GM18505 (cell line): ENCODE results near the gene MRPS10.

Source experiments
- ATAC-seq: cut with Tn5 transposase; IDR thresholded peaks from one replicate; pipeline ENCODE4 v1.9.1; 2021; ENCODE audit not compliant: unreplicated experiment
- POLR2A ChIP-seq: IDR thresholded peaks from 4 replicates; pipeline ENCODE4 v1.6.1; 2011; ENCODE audit warnings: borderline replicate concordance; ENCODE audit not compliant: insufficient read depth, insufficient read length; ENCODE audit errors: extremely low read depth

MRPS10 gene

DNA sequence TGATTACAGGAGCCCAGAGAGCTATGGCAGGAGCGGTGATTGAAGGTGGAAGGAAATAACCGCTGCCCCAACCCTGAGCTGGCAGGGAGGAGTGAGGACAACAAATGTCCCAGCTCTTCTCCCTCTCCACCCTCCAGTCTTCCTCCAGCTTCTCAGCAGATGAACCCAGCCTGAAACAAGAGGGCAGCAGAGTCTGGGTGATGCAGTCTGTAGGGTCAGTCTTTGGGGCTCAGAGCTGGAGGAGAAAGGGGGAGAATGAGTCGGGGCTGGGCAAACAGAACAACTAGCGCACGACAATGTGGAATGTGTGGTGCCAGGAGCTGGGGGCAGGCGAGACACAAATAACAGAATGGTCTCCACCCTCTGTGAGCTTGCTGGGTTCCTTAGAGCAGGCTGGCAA is 49.0 kb downstream of the MRPS10 start:
- ATAC-seq = no peak
- no peak for TF ChIP-seq POLR2A

DNA sequence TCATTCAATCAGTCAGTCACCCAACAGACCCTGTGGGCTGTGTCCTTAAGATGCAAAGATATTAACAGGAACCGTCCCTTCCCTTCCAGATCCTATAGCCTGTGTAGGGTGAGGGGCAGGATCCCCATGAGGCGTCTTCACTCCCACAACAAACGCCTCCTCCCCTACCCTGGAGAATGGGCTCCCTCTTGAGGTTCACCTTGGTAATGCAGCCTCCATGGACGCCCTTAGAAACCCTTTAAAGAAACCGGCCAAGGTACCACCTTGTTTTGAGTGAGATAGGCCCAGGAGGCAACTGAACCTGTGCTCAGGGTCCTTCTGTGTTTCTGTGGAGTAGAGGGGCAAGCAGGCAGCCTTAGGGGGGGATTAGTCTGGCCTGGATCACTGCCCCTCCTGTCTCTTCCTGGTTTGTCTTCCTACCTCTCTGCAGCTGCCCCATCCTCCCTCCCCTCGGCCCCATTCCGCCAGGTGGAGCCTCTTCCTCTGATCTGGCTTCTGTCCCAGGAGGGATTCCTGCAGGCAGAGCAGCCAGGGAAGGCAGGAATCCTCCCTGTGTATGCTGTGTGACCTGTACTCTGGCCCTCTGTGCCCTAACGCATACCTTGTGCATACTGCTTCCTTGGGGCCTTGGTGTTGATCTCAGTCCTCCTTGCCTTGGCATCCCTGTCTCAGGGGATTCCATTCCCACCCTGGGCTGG is 51.1 kb downstream of the MRPS10 start:
- no peak for TF ChIP-seq POLR2A
- ATAC-seq = no peak

DNA sequence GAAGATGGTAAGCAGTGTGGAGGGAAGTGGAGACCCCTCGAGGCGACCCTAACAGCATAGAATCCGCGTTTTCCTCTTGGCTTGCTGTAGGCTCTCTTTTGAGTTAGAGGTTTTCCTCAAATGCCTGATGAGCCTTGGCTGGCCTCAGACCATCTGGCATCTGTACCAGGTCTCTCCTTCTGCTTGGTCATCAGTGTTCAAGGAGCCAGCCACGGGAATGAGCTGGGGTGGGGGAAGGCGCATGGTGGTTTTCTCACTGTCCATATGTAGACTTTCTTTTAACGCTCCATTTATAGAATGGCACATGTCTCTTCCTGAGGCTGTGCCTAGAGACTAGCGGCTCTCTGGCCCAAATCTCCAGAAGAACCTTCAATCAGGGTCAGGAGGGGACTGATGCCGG is 52.6 kb downstream of the MRPS10 start:
- no peak for TF ChIP-seq POLR2A
- no peak for ATAC-seq

DNA sequence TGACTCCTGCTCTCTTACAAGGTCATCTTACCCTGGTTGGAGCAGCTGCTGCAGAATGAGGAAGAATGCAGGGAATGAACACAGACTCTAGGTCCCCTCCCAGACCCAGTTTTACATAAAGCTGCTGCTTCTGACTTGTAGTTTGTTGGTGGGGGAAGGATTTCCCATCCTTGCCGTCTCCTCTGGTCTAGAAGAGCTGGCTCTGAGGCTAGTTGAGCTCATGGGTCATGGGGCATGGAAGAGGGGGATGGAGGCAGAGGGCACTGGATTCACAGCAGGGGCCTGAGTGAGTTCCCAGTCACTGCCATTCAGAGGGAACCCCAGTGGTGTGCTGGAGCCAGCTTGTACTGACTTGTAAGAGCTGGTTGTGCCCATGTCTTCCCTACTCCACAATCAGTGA is 53.7 kb downstream of the MRPS10 start:
- ATAC-seq = no peak
- no peak for TF ChIP-seq POLR2A

DNA sequence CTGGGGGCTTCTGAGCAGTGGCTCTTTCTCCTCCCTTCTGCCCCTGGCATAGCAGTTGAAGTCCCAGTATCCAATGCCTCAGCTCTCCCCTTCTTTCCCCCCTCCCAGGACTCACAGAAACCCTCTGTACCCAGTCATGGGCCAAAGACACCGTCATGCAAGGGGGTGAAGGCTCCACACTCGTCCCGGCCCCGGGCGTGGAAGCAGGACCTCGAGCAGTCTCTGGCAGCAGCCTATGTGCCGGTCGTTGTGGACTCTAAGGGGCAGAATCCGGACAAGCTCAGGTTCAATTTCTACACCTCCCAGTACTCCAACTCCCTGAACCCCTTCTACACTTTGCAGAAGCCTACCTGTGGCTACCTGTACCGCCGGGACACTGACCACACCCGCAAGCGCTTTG is 54.8 kb downstream of the MRPS10 start:
- ATAC-seq = no peak
- no peak for TF ChIP-seq POLR2A

DNA sequence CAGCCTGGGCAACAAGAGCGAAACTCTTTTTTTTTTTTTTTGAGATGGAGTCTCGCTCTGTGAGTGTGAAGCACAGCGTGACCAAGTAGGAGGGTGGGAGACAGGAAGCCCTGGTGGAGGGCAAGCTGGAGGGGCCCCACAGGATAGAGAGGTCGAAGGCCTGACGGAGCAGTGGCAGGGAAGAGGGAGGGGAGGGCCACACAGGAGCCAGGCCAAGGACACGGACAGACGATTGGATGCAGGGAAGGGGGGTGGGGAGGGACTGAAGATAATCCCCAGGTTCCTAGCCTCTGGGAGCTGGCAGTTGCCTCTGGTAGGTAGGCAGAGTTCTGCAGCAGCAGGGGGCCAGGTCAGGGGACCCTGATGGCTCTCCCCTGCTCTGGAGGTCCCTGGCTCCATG is 55.3 kb downstream of the MRPS10 start:
- no peak for TF ChIP-seq POLR2A

DNA sequence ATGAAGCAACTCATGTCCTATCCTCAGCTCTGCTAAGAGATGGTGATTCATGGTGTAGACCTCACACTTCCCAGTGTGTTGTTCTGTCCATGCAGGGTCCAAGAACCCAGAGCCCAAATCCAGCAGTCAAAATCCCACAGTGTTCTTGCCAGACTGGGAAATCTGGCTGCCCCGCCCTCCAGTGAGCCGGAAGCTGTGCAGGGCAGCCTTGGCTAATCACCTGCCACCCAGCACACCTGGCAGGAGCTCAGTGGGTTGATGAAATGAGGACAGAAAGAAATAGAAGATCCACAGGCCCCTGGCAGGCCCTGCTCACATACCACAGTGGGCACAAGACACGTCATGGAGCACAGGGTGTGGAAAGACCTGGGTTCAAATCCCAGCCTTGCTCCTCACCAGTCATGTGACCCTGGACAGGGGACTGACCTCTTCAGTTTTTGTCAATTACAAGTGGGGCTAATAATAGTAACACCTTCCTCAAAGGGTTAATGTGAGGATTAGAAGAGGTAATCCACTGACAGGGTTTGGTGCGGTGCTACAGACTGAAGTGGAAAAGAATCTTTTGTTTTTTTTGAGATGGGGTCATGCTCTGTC is 58.1 kb downstream of the MRPS10 start:
- no peak for ATAC-seq
- TF ChIP-seq POLR2A = no peak

More for the DNA sequence above, 55.3 kb downstream of the MRPS10 start:
- ATAC-seq = no peak

DNA sequence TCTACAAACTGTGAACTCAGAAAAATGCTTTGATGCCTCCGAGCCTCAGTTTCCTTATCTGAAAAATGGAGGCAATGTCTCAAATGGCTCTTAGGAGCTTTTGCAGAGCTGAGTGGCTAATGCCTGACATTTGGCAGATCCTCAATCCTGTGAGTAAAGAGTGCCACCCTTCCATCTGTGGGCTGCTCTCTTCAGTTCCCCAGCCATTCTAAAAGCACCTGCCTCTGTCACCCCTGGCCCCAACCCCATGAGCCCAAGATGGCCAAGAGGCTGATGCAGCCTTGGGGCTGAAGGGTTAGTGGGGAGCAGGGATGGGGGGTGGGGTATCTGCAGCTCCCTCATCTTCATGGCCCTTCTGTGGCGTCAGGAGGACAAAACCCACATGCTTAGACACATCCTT is 59.0 kb downstream of the MRPS10 start:
- no peak for ATAC-seq
- TF ChIP-seq POLR2A = no peak

DNA sequence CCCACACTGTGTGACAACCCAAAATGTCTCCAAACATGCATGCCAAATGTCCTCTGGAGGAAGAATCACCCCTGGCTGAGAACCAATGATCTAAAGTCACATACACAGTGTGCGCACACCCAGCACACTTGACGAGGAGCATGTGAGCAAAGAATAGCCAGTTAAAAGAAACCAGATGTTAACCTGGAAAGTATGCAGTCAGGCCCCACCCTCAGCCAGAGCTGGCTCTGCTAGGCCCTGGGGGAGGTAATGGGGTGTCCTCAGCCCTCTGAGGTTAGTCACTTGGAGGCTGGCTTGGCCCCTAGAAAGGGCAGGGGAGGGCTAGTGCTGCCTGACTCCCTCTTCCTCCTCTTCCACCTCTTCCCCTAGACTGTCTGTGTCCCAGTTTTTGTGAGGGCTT is 59.6 kb downstream of the MRPS10 start:
- ATAC-seq = no peak
- TF ChIP-seq POLR2A = no peak
